Sigmoid colon (tissue), 7 donors: ENCODE results near the gene GIMAP7. TPM values are rescaled to one million over a fixed set of nuclear protein-coding genes. Genes with fewer than 3 reads are reported as not detected.
"Not testable (repeated sequence)": the region's sequence is repeated elsewhere in the genome, so short reads cannot be mapped to it uniquely, and the experiment has no call there.

Experiments
- DNase-seq: peaks from one replicate; pipeline ENCODE4 v3.0.0-alpha.2; 2019
- H3K27ac ChIP-seq, 4 donors: fragments of 200-600 bp; sonication (generic); one replicate each; pipeline ENCODE4 v1.5.1; 2016 to 2019; ENCODE audit warnings: mild to moderate bottlenecking in 1 of 4
- H3K27me3 ChIP-seq, 3 donors: fragments of 200-600 bp; sonication (generic); one replicate each; pipeline ENCODE4 v1.5.1; 2019; ENCODE audit warnings: mild to moderate bottlenecking in 1 of 3
- H3K36me3 ChIP-seq, 4 donors: fragments of 200-600 bp; sonication (generic); one replicate each; pipeline ENCODE4 v1.5.1; 2016 to 2019
- H3K4me1 ChIP-seq, 4 donors: fragments of 200-600 bp; sonication (generic); one replicate each; pipeline ENCODE4 v1.5.1; 2017 to 2019
- H3K4me3 ChIP-seq, 4 donors: fragments of 200-600 bp; sonication (generic); one replicate each; pipeline ENCODE4 v1.5.1; 2017 to 2019; ENCODE audit warnings: mild to moderate bottlenecking in 2 of 4, moderate library complexity in 1 of 4
- H3K9me3 ChIP-seq, 4 donors: fragments of 200-600 bp in 3 of 4; sonication (generic) in 3 of 4; one replicate each; pipeline versions ENCODE4 v1.5.1 to v1.6.1; 2013 to 2019
- CTCF ChIP-seq, 4 experiments: fragments of 450-650 bp in 3 of 4; fragments of 200-600 bp in 1 of 4; IDR thresholded peaks; one replicate each; pipeline ENCODE4 v1.5.1; 2016 to 2019; ENCODE audit warnings: antibody characterized with exemption in 4 of 4, mild to moderate bottlenecking in 3 of 4, moderate library complexity in 2 of 4
- EP300 ChIP-seq, 4 donors: sonication (generic); formaldehyde crosslinking; IDR thresholded peaks; one replicate each; pipeline ENCODE4 v1.6.1; 2017; ENCODE audit warnings: antibody characterized with exemption in 4 of 4
- POLR2A ChIP-seq, 2 donors: fragments of 450-650 bp; IDR thresholded peaks; one replicate each; pipeline ENCODE4 v1.6.1; 2016; ENCODE audit warnings: antibody characterized with exemption in 2 of 2, mild to moderate bottlenecking in 2 of 2, moderate library complexity in 2 of 2
- POLR2AphosphoS5 ChIP-seq, 4 donors: sonication (generic); formaldehyde crosslinking; IDR thresholded peaks; one replicate each; pipeline ENCODE4 v1.6.1; 2017; ENCODE audit warnings: antibody characterized with exemption in 4 of 4
- WGBS, 2 donors: extraction: QIAGEN DNeasy Blood & Tissue Kit; methylation state at CpG; one replicate each; pipeline ENCODE4 v1.1.7; 2013; 5-methylcytosine and 5-hydroxymethylcytosine counted together
- intact Hi-C: fragments of 100-400 bp; cut with DNase I; formaldehyde crosslinking; loops from one replicate; pipeline ENCODE4 v1.15.1; 2023
- polyA plus RNA-seq, 3 donors: library from polyadenylated mRNA; stranded (reverse); fragments of 200-250 nt; gene quantifications; one replicate each; pipeline ENCODE4 v1.2.3, GENCODE V29; 2013
- total RNA-seq, 4 donors: library from RNA; depleted of rRNA; stranded (reverse); fragments of >200 nt; gene quantifications; one replicate each; pipeline ENCODE4 v1.1.0, GENCODE V29; 2016
- donor health status: healthy with polysubstance abuse.
- donor health status: Bipolar disorder and iron deficiency.
- donor health status: healthy.

Gene GIMAP7
- total and polyA plus RNA-seq, 7 donors, result 8.6 to 42.9 (median 12.6) TPM

GRCh38 chr7:150487625-150488024, 27.0 kb upstream of the GIMAP7 start:
- intact Hi-C loops, result no loop called here
- Histone ChIP-seq H3K4me3 (no peak overlapping the region), H3K27me3 (no peaks in the 10 kb centered on the region), H3K27ac (no peak overlapping the region), H3K36me3 (no peaks in the 10 kb centered on the region), H3K4me1 (no peaks in the 10 kb centered on the region), H3K9me3 (no peaks in the 10 kb centered on the region)
- no peak for TF ChIP-seq CTCF (IDR thresholded peaks at IDR 0.05)
- TF ChIP-seq EP300 (IDR thresholded peaks at IDR 0.05), result no peak
- WGBS, 2 donors, result 85% methylated on average over 2 of the region's 2 CpGs
- no peak for DNase-seq

- H3K4me3 ChIP-seq, result no peak overlapping the region
- H3K9me3 ChIP-seq, result no peaks in the 10 kb centered on the region
- TF ChIP-seq EP300 (IDR thresholded peaks at IDR 0.05) (no peak), POLR2A (IDR thresholded peaks at IDR 0.05) (no peak), CTCF (IDR thresholded peaks at IDR 0.05) (no peak), POLR2AphosphoS5 (IDR thresholded peaks at IDR 0.05) (no peak)
- no peak for DNase-seq
- 92 to 94% methylated on average over 1 of the region's 1 CpG for WGBS, 2 donors
- no peaks in the 10 kb centered on the region for H3K4me1 ChIP-seq
- H3K27ac ChIP-seq, result no peak overlapping the region
- intact Hi-C loops, result no loop called here
- no peaks in the 10 kb centered on the region for H3K36me3 ChIP-seq
- no peaks in the 10 kb centered on the region for H3K27me3 ChIP-seq
These were observed 24.9 kb upstream of the GIMAP7 start for GRCh38 chr7:150489782-150490181.

- 48 to 79% methylated on average over 2 of the region's 3 CpGs for WGBS, 2 donors
- H3K4me1 ChIP-seq, H3K36me3 ChIP-seq, H3K9me3 ChIP-seq, intact Hi-C loops, H3K27me3 ChIP-seq, H3K27ac ChIP-seq, H3K4me3 ChIP-seq, DNase-seq: not testable (repeated sequence)
These were observed 21.2 kb upstream of the GIMAP7 start for GRCh38 chr7:150493442-150493841.

GRCh38 chr7:150502519-150502918, 12.2 kb upstream of the GIMAP7 start:
- TF ChIP-seq POLR2A (IDR thresholded peaks at IDR 0.05) (no peak), CTCF (IDR thresholded peaks at IDR 0.05) (no peak), EP300 (IDR thresholded peaks at IDR 0.05) (no peak), POLR2AphosphoS5 (IDR thresholded peaks at IDR 0.05) (no peak)
- H3K36me3 ChIP-seq, result no peaks in the 10 kb centered on the region
- no peak overlapping the region for H3K27ac ChIP-seq
- H3K4me1 ChIP-seq, result no peaks in the 10 kb centered on the region
- DNase-seq, result no peak
- H3K27me3 ChIP-seq, result no peaks in the 10 kb centered on the region
- no peak overlapping the region for H3K4me3 ChIP-seq
- intact Hi-C loops, result no loop called here
- H3K9me3 ChIP-seq, result no peaks in the 10 kb centered on the region

GRCh38 chr7:150503155-150503554, 11.5 kb upstream of the GIMAP7 start:
- H3K36me3 ChIP-seq, result no peaks in the 10 kb centered on the region
- WGBS, 2 donors, result 86 to 94% methylated on average over 4 of the region's 4 CpGs
- H3K27ac ChIP-seq, result no peak overlapping the region
- H3K4me3 ChIP-seq, result no peak overlapping the region
- no peak for TF ChIP-seq EP300 (IDR thresholded peaks at IDR 0.05)
- no peak for TF ChIP-seq CTCF (IDR thresholded peaks at IDR 0.05)
- TF ChIP-seq POLR2A (IDR thresholded peaks at IDR 0.05), result no peak
- TF ChIP-seq POLR2AphosphoS5 (IDR thresholded peaks at IDR 0.05), result no peak
- no peak for DNase-seq
- intact Hi-C loops, result no loop called here
- H3K9me3 ChIP-seq, result no peaks in the 10 kb centered on the region
- H3K4me1 ChIP-seq, result no peaks in the 10 kb centered on the region
- H3K27me3 ChIP-seq, result no peaks in the 10 kb centered on the region
